K562 (cell line): ENCODE results near the gene MTFMT. TPM values are rescaled to one million over a fixed set of nuclear protein-coding genes. Genes with fewer than 3 reads are reported as not detected.

Experiments used
- ATAC-seq: fragments of 200-7000 bp; cut with Tn5 transposase; 3 replicates; pipeline ENCODE4 v1.9.1; 2020; ENCODE audit warnings: moderate library complexity
- BruUV-seq: library from RNA; stranded (reverse); fragments of 400-500 nt; replicated peaks from 2 replicates; lab custom pipeline; 2021; lab: Mats Ljungman, UMichigan
- CTCF ChIA-PET: fragments of 300-600 bp; formaldehyde crosslinking; extraction: SDS; loops from one replicate; lab custom pipeline; 2021; ENCODE audit warnings: low intra/inter-chr PET ratio; lab: Yijun Ruan, JAX
- POLR2A ChIA-PET: fragments of 300-600, 350-650 bp; sonication (Branson Sonifier 250); formaldehyde crosslinking; extraction: SDS; loops from one replicate; lab custom pipeline; 2021; ENCODE audit warnings: antibody characterized with exemption, inconsistent platforms; lab: Yijun Ruan, JAX
- DNase-seq, 4 experiments: peaks; one replicate each; pipeline versions ENCODE4 v3.0.0 to v3.0.0-alpha.2; 2011 to 2018; ENCODE audit warnings: low spot score in 3 of 4, mixed read lengths in 3 of 4; ENCODE audit errors: extremely low read depth in 1 of 4
- FAIRE-seq: peaks from 2 replicates; lab custom pipeline; 2011; peaks lifted over from hg19 to GRCh38; lab: Jason Lieb, UNC
- H2AFZ ChIP-seq: 2 replicates; pipeline ENCODE4 v1.6.0; 2011; ENCODE audit warnings: low read depth, low read length, control low read depth, inconsistent platforms
- H3K27ac ChIP-seq: fragments of 200-600 bp; 3 replicates; pipeline ENCODE4 v1.8.0; 2011; ENCODE audit warnings: low read depth, mild to moderate bottlenecking, control low read depth, inconsistent platforms, low read length, moderate library complexity, mixed read lengths; ENCODE audit errors: extremely low read depth
- H3K27me3 ChIP-seq, 2 experiments: fragments of 300-600 bp in 1 of 2; 2 replicates in 1 of 2; 3 replicates in 1 of 2; pipeline versions ENCODE4 v1.6.0 to v1.8.0; 2011; ENCODE audit warnings: inconsistent platforms in 2 of 2, low read length in 2 of 2, mild to moderate bottlenecking in 1 of 2, mixed read lengths in 1 of 2, moderate library complexity in 1 of 2; ENCODE audit not compliant: control insufficient read depth in 2 of 2, insufficient read depth in 2 of 2
- H3K36me3 ChIP-seq: fragments of 300-600 bp; 3 replicates; pipeline ENCODE4 v1.8.0; 2011; ENCODE audit warnings: mild to moderate bottlenecking, low read length, inconsistent platforms; ENCODE audit not compliant: control insufficient read depth, insufficient read depth
- H3K4me1 ChIP-seq, 2 experiments: fragments of 200-600 bp in 1 of 2; replicated peaks in 1 of 2; 2 replicates in 1 of 2; 3 replicates in 1 of 2; pipeline versions ENCODE4 v1.5.1 to v1.8.0; 2011; ENCODE audit warnings: inconsistent platforms in 2 of 2, low read length in 2 of 2, mild to moderate bottlenecking in 1 of 2, mixed read lengths in 1 of 2, moderate library complexity in 1 of 2; ENCODE audit not compliant: control insufficient read depth in 2 of 2, insufficient read depth in 2 of 2
- H3K4me2 ChIP-seq: 2 replicates; pipeline ENCODE4 v1.6.1; 2011; ENCODE audit warnings: low read length, control low read depth, inconsistent platforms, mixed read lengths; ENCODE audit not compliant: insufficient read depth
- H3K4me3 ChIP-seq: fragments of 200-600 bp; sonication (generic), shearing (Covaris generic); 2 replicates; pipeline ENCODE4 v1.5.1; 2016; ENCODE audit warnings: control low read depth, inconsistent platforms
- H3K79me2 ChIP-seq: fragments of 200-600 bp; 3 replicates; pipeline ENCODE4 v1.8.0; 2011; ENCODE audit warnings: low read length, inconsistent platforms; ENCODE audit not compliant: control insufficient read depth, insufficient read depth
- H3K9ac ChIP-seq, 2 experiments: 2 replicates each; pipeline versions ENCODE4 v1.6.0 to v1.6.1; 2011; ENCODE audit warnings: low read depth in 2 of 2, low read length in 2 of 2, control low read depth in 1 of 2, inconsistent platforms in 1 of 2, mild to moderate bottlenecking in 1 of 2, mixed read lengths in 1 of 2; ENCODE audit not compliant: insufficient read depth in 1 of 2
- H3K9me1 ChIP-seq: one replicate; pipeline ENCODE4 v1.6.0; 2011; ENCODE audit warnings: inconsistent platforms, mild to moderate bottlenecking, low read length, moderate library complexity; ENCODE audit not compliant: control insufficient read depth, insufficient read depth
- H3K9me3 ChIP-seq: replicated peaks from 2 replicates; pipeline ENCODE4 v1.5.1; 2011; ENCODE audit warnings: low read depth, low read length, inconsistent platforms; ENCODE audit not compliant: control insufficient read depth, insufficient read depth
- H4K20me1 ChIP-seq: replicated peaks from 2 replicates; pipeline ENCODE4 v1.6.1; 2011; ENCODE audit warnings: low read length, inconsistent platforms, mixed read lengths; ENCODE audit not compliant: control insufficient read depth, insufficient read depth
- ATF1 ChIP-seq, 2 experiments: fragments of 450-650 bp in 1 of 2; IDR thresholded peaks; 2 replicates each; pipeline ENCODE4 v1.6.1; 2016; ENCODE audit warnings: missing compliant biosample characterization in 1 of 2, missing genetic modification characterization in 1 of 2
- BRF1 ChIP-seq: IDR thresholded peaks from 3 replicates; pipeline ENCODE4 v1.6.1; 2011; ENCODE audit warnings: borderline replicate concordance, mild to moderate bottlenecking; ENCODE audit not compliant: insufficient read length; ENCODE audit errors: extremely low read depth
- SIRT6 ChIP-seq: IDR thresholded peaks from one replicate; pipeline ENCODE4 v1.6.1; 2012; ENCODE audit warnings: low read depth, mild to moderate bottlenecking, control low read depth, inconsistent platforms, low read length, moderate library complexity
- ZNF121 ChIP-seq: sonication (generic); formaldehyde crosslinking; conservative IDR thresholded peaks from 2 replicates; pipeline ENCODE4 v1.8.0; 2022; ENCODE audit warnings: missing genetic modification reagents
- ZSCAN29 ChIP-seq: fragments of 450-650 bp; IDR thresholded peaks from 2 replicates; pipeline ENCODE4 v1.6.1; 2017
- WGBS: fragments of 100-300 bp; shearing (Covaris generic); methylation state at CpG from one replicate; pipeline ENCODE4 v1.1.6; 2016; ENCODE audit warnings: low coverage, mixed read lengths; ENCODE audit not compliant: insufficient coverage; ENCODE audit errors: missing lambda C conversion rate; 5-methylcytosine and 5-hydroxymethylcytosine counted together
- in situ Hi-C: fragments of 300-500 bp; cut with MboI; formaldehyde crosslinking; loops from 4 replicates; pipeline ENCODE4 v1.15.0; 2018; ENCODE audit warnings: inconsistent platforms, mixed read lengths
- intact Hi-C: fragments of 100-400 bp; cut with micrococcal nuclease; formaldehyde crosslinking; loops from 2 replicates; pipeline ENCODE4 v1.14.2; 2022
- polyA plus RNA-seq, 8 experiments: library from polyadenylated mRNA; depleted of rRNA in 4 of 8; stranded (reverse) in 5 of 8; unstranded in 3 of 8; fragments of >200 nt; fragmentation: Nextera tagmentation in 2 of 8; fragmentation: Illumina TruSeq in 1 of 8; extraction: Ambion mirVana in 2 of 8; extraction: Trizol in 1 of 8; gene quantifications; 2 replicates each; pipeline versions ENCODE4 v1.2.1 to v1.2.3, GENCODE V29; 2011 to 2014; ENCODE audit warnings: inconsistent platforms in 1 of 8, missing spikeins in 1 of 8
- total RNA-seq, 7 experiments: library from RNA; depleted of rRNA in 6 of 7; stranded (reverse); fragments of >200 nt in 6 of 7; fragmentation: Illumina TruSeq in 2 of 7; extraction: Trizol in 2 of 7; gene quantifications; 2 replicates each; pipeline versions ENCODE4 v1.2.1 to v1.2.3, GENCODE V29; 2011 to 2021; ENCODE audit warnings: low replicate concordance in 1 of 7
- TF ChIP-seq, protein P1 (sequence below): fragments of 250-450 bp; sonication (Bioruptor Pico); IDR thresholded peaks from 2 replicates; pipeline ENCODE4 v1.5.0; 2021; ENCODE audit warnings: mild to moderate bottlenecking, borderline replicate concordance
- TF ChIP-seq, protein P2 (sequence below), 2 experiments: fragments of 450-650 bp in 1 of 2; sonication (generic) in 1 of 2; formaldehyde crosslinking in 1 of 2; IDR thresholded peaks in 1 of 2; conservative IDR thresholded peaks in 1 of 2; 2 replicates each; pipeline versions ENCODE4 v1.6.1 to v1.8.1; 2016 to 2023; ENCODE audit warnings: mild to moderate bottlenecking in 2 of 2, moderate library complexity in 2 of 2, inconsistent platforms in 1 of 2, missing genetic modification reagents in 1 of 2
- TF ChIP-seq, protein P3 (sequence below): fragments of 250-450 bp; sonication (Bioruptor Pico); IDR thresholded peaks from 2 replicates; pipeline ENCODE4 v1.8.0; 2022; ENCODE audit warnings: moderate library complexity, mild to moderate bottlenecking, inconsistent platforms
- TF ChIP-seq, protein P4 (sequence below), 2 experiments: fragments of 150-350 bp in 1 of 2; IDR thresholded peaks; 2 replicates each; pipeline ENCODE4 v1.6.1; 2012 to 2016; ENCODE audit warnings: low read depth in 2 of 2, low read length in 2 of 2, mild to moderate bottlenecking in 1 of 2, moderate library complexity in 1 of 2

The MTFMT gene
- total and polyA plus RNA-seq, 9 of the 15 experiments (the other 6 are each of a cell fraction or from before 2014, with no cell fraction given): 1.4 to 31.1 (median 16.2) TPM

DNA sequence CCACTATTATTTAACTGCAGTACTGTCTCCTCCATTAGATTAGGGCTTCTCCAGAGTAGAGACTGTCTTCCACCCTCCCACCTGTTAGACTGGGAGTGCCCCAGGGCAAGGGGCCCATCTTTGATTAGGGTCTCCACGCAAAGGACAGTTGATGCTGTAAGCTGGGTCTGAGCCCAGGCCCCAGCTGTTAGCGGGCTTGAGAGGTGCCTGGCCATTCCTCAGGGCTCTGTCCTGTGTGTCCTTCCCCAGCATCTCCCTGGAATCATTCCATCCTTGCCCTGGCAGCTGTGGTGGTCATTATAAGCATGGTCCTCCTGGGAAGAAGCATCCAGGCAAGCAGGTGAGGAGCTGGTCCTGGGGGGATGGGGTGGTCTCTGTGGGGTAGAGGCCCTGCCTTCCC, 21.8 kb upstream of the MTFMT start:
- Histone ChIP-seq H3K79me2 (no peaks in the 10 kb centered on the region), H4K20me1 (no peaks in the 10 kb centered on the region; the same call in 1 of the 2 replicates), H3K27me3 (no peaks in the 10 kb centered on the region), H2AFZ (no peak overlapping the region), H3K4me3 (no peak overlapping the region), H3K4me2 (no peak overlapping the region), H3K4me1 (peaks cover 7 to 17% of the 10 kb centered on the region in 2 experiments; a peak in 3 of 5 replicates), H3K9me3 (no peaks in the 10 kb centered on the region), H3K36me3 (no peaks in the 10 kb centered on the region), H3K9ac (no peak overlapping the region), H3K27ac (no peak overlapping the region), H3K9me1 (no peaks in the 10 kb centered on the region)
- ATAC-seq (no peak), FAIRE-seq (no peak), DNase-seq (no peak)
- WGBS: 0% methylated on average over 2 of the region's 2 CpGs
- CTCF ChIA-PET: no interaction called here
- POLR2A ChIA-PET: interaction anchor here (0.7 to 1.3 kb wide), 3 partner anchors 17 to 255 kb away, joined by 3 to 4 read pairs (median 4); partner anchors contain the start of genes RASL12 and RNU5B-1
- TF ChIP-seq ZSCAN29: no peak
- no peak for TF ChIP-seq ZNF121 (CRISPR knock-in tag)
- no peak for TF ChIP-seq BRF1
- TF ChIP-seq ATF1 (CRISPR knock-in tag; IDR thresholded peaks at IDR 0.05): no peak
- no peak for TF ChIP-seq ATF1 (tag; IDR thresholded peaks at IDR 0.05)
- TF ChIP-seq, protein P1, sequence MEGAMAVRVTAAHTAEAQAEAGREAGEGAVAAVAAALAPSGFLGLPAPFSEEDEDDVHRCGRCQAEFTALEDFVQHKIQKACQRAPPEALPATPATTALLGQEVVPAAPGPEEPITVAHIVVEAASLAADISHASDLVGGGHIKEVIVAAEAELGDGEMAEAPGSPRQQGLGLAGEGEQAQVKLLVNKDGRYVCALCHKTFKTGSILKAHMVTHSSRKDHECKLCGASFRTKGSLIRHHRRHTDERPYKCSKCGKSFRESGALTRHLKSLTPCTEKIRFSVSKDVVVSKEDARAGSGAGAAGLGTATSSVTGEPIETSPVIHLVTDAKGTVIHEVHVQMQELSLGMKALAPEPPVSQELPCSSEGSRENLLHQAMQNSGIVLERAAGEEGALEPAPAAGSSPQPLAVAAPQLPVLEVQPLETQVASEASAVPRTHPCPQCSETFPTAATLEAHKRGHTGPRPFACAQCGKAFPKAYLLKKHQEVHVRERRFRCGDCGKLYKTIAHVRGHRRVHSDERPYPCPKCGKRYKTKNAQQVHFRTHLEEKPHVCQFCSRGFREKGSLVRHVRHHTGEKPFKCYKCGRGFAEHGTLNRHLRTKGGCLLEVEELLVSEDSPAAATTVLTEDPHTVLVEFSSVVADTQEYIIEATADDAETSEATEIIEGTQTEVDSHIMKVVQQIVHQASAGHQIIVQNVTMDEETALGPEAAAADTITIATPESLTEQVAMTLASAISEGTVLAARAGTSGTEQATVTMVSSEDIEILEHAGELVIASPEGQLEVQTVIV (CRISPR knock-in tag): no peak
- TF ChIP-seq, protein P2, sequence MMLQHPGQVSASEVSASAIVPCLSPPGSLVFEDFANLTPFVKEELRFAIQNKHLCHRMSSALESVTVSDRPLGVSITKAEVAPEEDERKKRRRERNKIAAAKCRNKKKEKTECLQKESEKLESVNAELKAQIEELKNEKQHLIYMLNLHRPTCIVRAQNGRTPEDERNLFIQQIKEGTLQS (IDR thresholded peaks at IDR 0.05): no peak
- TF ChIP-seq, protein P2 (CRISPR knock-in tag; conservative IDR thresholded peaks at IDR 0.05): no peak
- TF ChIP-seq, protein P3, sequence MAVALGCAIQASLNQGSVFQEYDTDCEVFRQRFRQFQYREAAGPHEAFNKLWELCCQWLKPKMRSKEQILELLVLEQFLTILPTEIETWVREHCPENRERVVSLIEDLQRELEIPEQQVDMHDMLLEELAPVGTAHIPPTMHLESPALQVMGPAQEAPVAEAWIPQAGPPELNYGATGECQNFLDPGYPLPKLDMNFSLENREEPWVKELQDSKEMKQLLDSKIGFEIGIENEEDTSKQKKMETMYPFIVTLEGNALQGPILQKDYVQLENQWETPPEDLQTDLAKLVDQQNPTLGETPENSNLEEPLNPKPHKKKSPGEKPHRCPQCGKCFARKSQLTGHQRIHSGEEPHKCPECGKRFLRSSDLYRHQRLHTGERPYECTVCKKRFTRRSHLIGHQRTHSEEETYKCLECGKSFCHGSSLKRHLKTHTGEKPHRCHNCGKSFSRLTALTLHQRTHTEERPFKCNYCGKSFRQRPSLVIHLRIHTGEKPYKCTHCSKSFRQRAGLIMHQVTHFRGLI (CRISPR knock-in tag): no peak
- no peak for TF ChIP-seq SIRT6
- TF ChIP-seq, protein P4, sequence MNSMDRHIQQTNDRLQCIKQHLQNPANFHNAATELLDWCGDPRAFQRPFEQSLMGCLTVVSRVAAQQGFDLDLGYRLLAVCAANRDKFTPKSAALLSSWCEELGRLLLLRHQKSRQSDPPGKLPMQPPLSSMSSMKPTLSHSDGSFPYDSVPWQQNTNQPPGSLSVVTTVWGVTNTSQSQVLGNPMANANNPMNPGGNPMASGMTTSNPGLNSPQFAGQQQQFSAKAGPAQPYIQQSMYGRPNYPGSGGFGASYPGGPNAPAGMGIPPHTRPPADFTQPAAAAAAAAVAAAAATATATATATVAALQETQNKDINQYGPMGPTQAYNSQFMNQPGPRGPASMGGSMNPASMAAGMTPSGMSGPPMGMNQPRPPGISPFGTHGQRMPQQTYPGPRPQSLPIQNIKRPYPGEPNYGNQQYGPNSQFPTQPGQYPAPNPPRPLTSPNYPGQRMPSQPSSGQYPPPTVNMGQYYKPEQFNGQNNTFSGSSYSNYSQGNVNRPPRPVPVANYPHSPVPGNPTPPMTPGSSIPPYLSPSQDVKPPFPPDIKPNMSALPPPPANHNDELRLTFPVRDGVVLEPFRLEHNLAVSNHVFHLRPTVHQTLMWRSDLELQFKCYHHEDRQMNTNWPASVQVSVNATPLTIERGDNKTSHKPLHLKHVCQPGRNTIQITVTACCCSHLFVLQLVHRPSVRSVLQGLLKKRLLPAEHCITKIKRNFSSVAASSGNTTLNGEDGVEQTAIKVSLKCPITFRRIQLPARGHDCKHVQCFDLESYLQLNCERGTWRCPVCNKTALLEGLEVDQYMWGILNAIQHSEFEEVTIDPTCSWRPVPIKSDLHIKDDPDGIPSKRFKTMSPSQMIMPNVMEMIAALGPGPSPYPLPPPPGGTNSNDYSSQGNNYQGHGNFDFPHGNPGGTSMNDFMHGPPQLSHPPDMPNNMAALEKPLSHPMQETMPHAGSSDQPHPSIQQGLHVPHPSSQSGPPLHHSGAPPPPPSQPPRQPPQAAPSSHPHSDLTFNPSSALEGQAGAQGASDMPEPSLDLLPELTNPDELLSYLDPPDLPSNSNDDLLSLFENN (IDR thresholded peaks at IDR 0.05; ENCODE audit: low read depth in 2 of 2, low read length in 2 of 2): no peak
- intact Hi-C loops (loop anchor here (5.0 kb wide), 2 partner anchors 136 to 251 kb away; partner anchors contain the start of genes CLPX and RNU5B-1), in situ Hi-C loops (loop anchor here (10.0 kb wide), 2 partner anchors 244 to 334 kb away; partner anchors contain the start of gene RNU5A-1)
- BruUV-seq: no TSS peak
